GM18519 (cell line): ENCODE measurements around the gene RPS6KA2.

Experiments used
- ATAC-seq: cut with Tn5 transposase; IDR thresholded peaks from one replicate; pipeline ENCODE4 v1.9.1; 2021; ENCODE audit warnings: mild to moderate bottlenecking, moderate library complexity; ENCODE audit not compliant: unreplicated experiment, low FRiP score

Gene RPS6KA2

GRCh38 chr6:166462461-166463135 lies 164.5 kb downstream of the RPS6KA2 start:
- ATAC-seq = no peak

GRCh38 chr6:166461821-166462460 lies 165.1 kb downstream of the RPS6KA2 start:
- no peak for ATAC-seq

- no peak for ATAC-seq
These were observed 166.3 kb downstream of the RPS6KA2 start for GRCh38 chr6:166460473-166461437.

- ATAC-seq = no peak
These were observed 167.1 kb downstream of the RPS6KA2 start for GRCh38 chr6:166459906-166460305.

GRCh38 chr6:166459272-166459671 lies 167.8 kb downstream of the RPS6KA2 start:
- no peak for ATAC-seq

GRCh38 chr6:166456395-166457156 lies 170.5 kb downstream of the RPS6KA2 start:
- no peak for ATAC-seq

GRCh38 chr6:166454692-166455515 lies 172.1 kb downstream of the RPS6KA2 start:
- no peak for ATAC-seq

- no peak for ATAC-seq
These were observed 173.4 kb downstream of the RPS6KA2 start for GRCh38 chr6:166453651-166454050.

- ATAC-seq = no peak
These were observed 176.7 kb downstream of the RPS6KA2 start for GRCh38 chr6:166450167-166450873.

- no peak for ATAC-seq
These were observed 177.4 kb downstream of the RPS6KA2 start for GRCh38 chr6:166449641-166450040.

- ATAC-seq = no peak
These were observed 178.0 kb downstream of the RPS6KA2 start for GRCh38 chr6:166449036-166449435.

- no peak for ATAC-seq
These were observed 178.6 kb downstream of the RPS6KA2 start for GRCh38 chr6:166448432-166448831.

- ATAC-seq = no peak
These were observed 180.4 kb downstream of the RPS6KA2 start for GRCh38 chr6:166446567-166447065.

GRCh38 chr6:166446146-166446545 lies 180.9 kb downstream of the RPS6KA2 start:
- ATAC-seq = no peak

- ATAC-seq = no peak
These were observed 182.6 kb downstream of the RPS6KA2 start for GRCh38 chr6:166444446-166444845.

GRCh38 chr6:166443166-166443565 lies 183.9 kb downstream of the RPS6KA2 start:
- ATAC-seq = no peak

- ATAC-seq = no peak
These were observed 184.8 kb downstream of the RPS6KA2 start for GRCh38 chr6:166442131-166442685.

GRCh38 chr6:166441325-166442078 lies 185.5 kb downstream of the RPS6KA2 start:
- ATAC-seq = no peak
